ENCODE results near the gene PIGH. TPM values are rescaled to one million over a fixed set of nuclear protein-coding genes. Genes with fewer than 3 reads are reported as not detected.
"Not testable (repeated sequence)": the region's sequence is repeated elsewhere in the genome, so short reads cannot be mapped to it uniquely, and the experiment has no call there.

Gene PIGH
- total RNA-seq, 1 donor from 2014 or later = 18.3 TPM

DNA sequence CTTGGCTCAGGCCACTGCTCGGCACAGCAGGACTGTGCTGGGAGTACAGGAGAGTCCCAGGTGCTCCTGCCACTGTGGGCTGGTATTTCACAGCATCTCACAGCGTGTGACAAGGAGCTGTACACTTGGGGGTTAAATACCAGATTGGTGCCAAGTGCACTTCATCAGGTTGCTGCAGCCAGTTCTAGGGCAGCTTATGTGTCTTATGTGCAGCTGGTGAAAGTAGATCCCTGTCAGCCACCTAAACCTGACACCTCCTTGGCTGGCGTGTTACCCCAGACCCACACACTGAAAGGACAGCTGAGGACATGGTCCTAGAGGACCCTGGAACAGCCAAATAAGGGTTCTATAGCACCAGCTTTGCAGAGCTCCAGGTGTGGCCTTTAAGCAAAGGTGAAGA lies 48.1 kb downstream of the PIGH start:
- no peaks in the 10 kb centered on the region for H3K9me3 Mint-ChIP-seq (ENCODE audit: unreplicated experiment)
- no peak overlapping the region for H3K27ac Mint-ChIP-seq (ENCODE audit: unreplicated experiment)
- peaks cover 15% of the 10 kb centered on the region for H3K27me3 Mint-ChIP-seq (ENCODE audit: unreplicated experiment)
- no peaks in the 10 kb centered on the region for H3K4me1 Mint-ChIP-seq (ENCODE audit: unreplicated experiment)
- H3K4me3 Mint-ChIP-seq (ENCODE audit: unreplicated experiment) = no peak overlapping the region
- TF ChIP-seq, protein P1, sequence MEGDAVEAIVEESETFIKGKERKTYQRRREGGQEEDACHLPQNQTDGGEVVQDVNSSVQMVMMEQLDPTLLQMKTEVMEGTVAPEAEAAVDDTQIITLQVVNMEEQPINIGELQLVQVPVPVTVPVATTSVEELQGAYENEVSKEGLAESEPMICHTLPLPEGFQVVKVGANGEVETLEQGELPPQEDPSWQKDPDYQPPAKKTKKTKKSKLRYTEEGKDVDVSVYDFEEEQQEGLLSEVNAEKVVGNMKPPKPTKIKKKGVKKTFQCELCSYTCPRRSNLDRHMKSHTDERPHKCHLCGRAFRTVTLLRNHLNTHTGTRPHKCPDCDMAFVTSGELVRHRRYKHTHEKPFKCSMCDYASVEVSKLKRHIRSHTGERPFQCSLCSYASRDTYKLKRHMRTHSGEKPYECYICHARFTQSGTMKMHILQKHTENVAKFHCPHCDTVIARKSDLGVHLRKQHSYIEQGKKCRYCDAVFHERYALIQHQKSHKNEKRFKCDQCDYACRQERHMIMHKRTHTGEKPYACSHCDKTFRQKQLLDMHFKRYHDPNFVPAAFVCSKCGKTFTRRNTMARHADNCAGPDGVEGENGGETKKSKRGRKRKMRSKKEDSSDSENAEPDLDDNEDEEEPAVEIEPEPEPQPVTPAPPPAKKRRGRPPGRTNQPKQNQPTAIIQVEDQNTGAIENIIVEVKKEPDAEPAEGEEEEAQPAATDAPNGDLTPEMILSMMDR (IDR thresholded peaks at IDR 0.05) = no peak
- H3K36me3 Mint-ChIP-seq (ENCODE audit: unreplicated experiment) = no peaks in the 10 kb centered on the region
- DNase-seq (ENCODE audit: extremely low spot score, unreplicated experiment) = no peak

GRCh38 chr14:67551123-67551522 lies 48.9 kb downstream of the PIGH start:
- Mint-ChIP-seq H3K9me3 (ENCODE audit: unreplicated experiment) (peaks cover under 1% of the 10 kb centered on the region), H3K4me3 (ENCODE audit: unreplicated experiment) (no peak overlapping the region), H3K27me3 (ENCODE audit: unreplicated experiment) (peaks cover 15% of the 10 kb centered on the region), H3K27ac (ENCODE audit: unreplicated experiment) (no peak overlapping the region), H3K36me3 (ENCODE audit: unreplicated experiment) (no peaks in the 10 kb centered on the region), H3K4me1 (ENCODE audit: unreplicated experiment) (no peaks in the 10 kb centered on the region)
- DNase-seq (ENCODE audit: extremely low spot score, unreplicated experiment) = no peak
- TF ChIP-seq, protein P1 (IDR thresholded peaks at IDR 0.05) = no peak

- no peak overlapping the region for H3K4me3 Mint-ChIP-seq (ENCODE audit: unreplicated experiment)
- H3K27ac Mint-ChIP-seq (ENCODE audit: unreplicated experiment) = no peak overlapping the region
- H3K27me3 Mint-ChIP-seq (ENCODE audit: unreplicated experiment) = peaks cover 18% of the 10 kb centered on the region
- no peak for DNase-seq (ENCODE audit: extremely low spot score, unreplicated experiment)
- peaks cover 5% of the 10 kb centered on the region for H3K9me3 Mint-ChIP-seq (ENCODE audit: unreplicated experiment)
- H3K36me3 Mint-ChIP-seq (ENCODE audit: unreplicated experiment) = no peaks in the 10 kb centered on the region
- H3K4me1 Mint-ChIP-seq (ENCODE audit: unreplicated experiment) = no peaks in the 10 kb centered on the region
- TF ChIP-seq, protein P1 (IDR thresholded peaks at IDR 0.05) = no peak
These were observed 50.3 kb downstream of the PIGH start for GRCh38 chr14:67549734-67550133.

DNA sequence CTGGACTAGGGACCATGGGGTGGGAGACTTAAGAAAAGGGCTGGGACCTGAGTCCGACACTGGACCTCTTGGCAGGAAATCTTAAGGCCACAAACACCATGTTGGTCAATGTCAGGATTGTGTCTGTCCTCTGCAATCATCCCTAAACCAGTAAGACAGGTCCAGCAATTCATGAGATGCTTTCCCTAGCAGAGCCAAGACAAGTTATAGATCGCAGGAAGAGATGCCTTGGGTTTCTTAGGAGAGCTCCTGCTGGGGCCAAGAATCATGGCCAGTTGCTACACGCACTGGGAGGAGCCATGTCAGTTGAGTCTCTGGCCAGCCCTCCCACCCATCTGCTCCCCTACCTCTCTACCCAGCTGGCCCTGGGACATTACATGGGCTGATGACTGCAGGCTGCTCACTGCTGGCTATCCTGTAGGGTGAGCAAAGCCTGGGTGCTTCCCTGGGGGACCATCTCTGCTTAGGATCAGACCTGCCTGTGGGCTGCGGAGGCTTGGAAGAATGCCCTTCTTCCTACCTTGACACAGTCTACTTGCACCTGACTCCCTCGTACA lies 52.8 kb downstream of the PIGH start:
- TF ChIP-seq, protein P1 (IDR thresholded peaks at IDR 0.05) = no peak
- H3K4me1 Mint-ChIP-seq (ENCODE audit: unreplicated experiment) = no peaks in the 10 kb centered on the region
- peaks cover 12% of the 10 kb centered on the region for H3K9me3 Mint-ChIP-seq (ENCODE audit: unreplicated experiment)
- no peak overlapping the region for H3K27ac Mint-ChIP-seq (ENCODE audit: unreplicated experiment)
- H3K27me3 Mint-ChIP-seq (ENCODE audit: unreplicated experiment) = peaks cover 26% of the 10 kb centered on the region
- DNase-seq (ENCODE audit: extremely low spot score, unreplicated experiment) = no peak
- H3K36me3 Mint-ChIP-seq (ENCODE audit: unreplicated experiment) = no peaks in the 10 kb centered on the region
- no peak overlapping the region for H3K4me3 Mint-ChIP-seq (ENCODE audit: unreplicated experiment)

- TF ChIP-seq, protein P1 (IDR thresholded peaks at IDR 0.05) = no peak
- Mint-ChIP-seq H3K9me3 (ENCODE audit: unreplicated experiment) (peaks cover 12% of the 10 kb centered on the region), H3K36me3 (ENCODE audit: unreplicated experiment) (no peaks in the 10 kb centered on the region), H3K4me1 (ENCODE audit: unreplicated experiment) (no peaks in the 10 kb centered on the region), H3K4me3 (ENCODE audit: unreplicated experiment) (no peak overlapping the region), H3K27me3 (ENCODE audit: unreplicated experiment) (peaks cover 47% of the 10 kb centered on the region), H3K27ac (ENCODE audit: unreplicated experiment) (no peak overlapping the region)
- DNase-seq (ENCODE audit: extremely low spot score, unreplicated experiment) = no peak
These were observed 55.5 kb downstream of the PIGH start for GRCh38 chr14:67544590-67544989.

- not testable (repeated sequence) for H3K27ac Mint-ChIP-seq (ENCODE audit: unreplicated experiment); H3K4me1 Mint-ChIP-seq (ENCODE audit: unreplicated experiment); H3K4me3 Mint-ChIP-seq (ENCODE audit: unreplicated experiment); H3K36me3 Mint-ChIP-seq (ENCODE audit: unreplicated experiment); DNase-seq (ENCODE audit: extremely low spot score, unreplicated experiment)
- H3K27me3 Mint-ChIP-seq (ENCODE audit: unreplicated experiment) = peaks cover 54% of the 10 kb centered on the region
- peaks cover 12% of the 10 kb centered on the region for H3K9me3 Mint-ChIP-seq (ENCODE audit: unreplicated experiment)
These were observed 57.4 kb downstream of the PIGH start for GRCh38 chr14:67542620-67543019.

Data from osteocyte (in vitro differentiated cells).